Loucy (cell line): ENCODE data around the gene RBBP9.
"Not testable (repeated sequence)": the region's sequence is repeated elsewhere in the genome, so short reads cannot be mapped to it uniquely, and the experiment has no call there.

Source experiments
- H2AFZ ChIP-seq: fragments of 200-600 bp; sonication (generic); 2 replicates; pipeline ENCODE4 v1.6.0; 2016; ENCODE audit warnings: antibody characterized with exemption, mild to moderate bottlenecking, low read length, moderate library complexity
- H3F3A ChIP-seq: fragments of 200-600 bp; 2 replicates; pipeline ENCODE4 v1.6.0; 2016; ENCODE audit warnings: antibody characterized with exemption, low read depth, mild to moderate bottlenecking
- H3K27me3 ChIP-seq: fragments of 200-600 bp; sonication (generic); 2 replicates; pipeline ENCODE4 v1.6.1; 2014; ENCODE audit warnings: low read length, mild to moderate bottlenecking; ENCODE audit not compliant: insufficient read depth, poor library complexity, severe bottlenecking
- H3K36me3 ChIP-seq: fragments of 200-600 bp; sonication (generic); 2 replicates; pipeline ENCODE4 v1.6.1; 2016; ENCODE audit warnings: low read length; ENCODE audit not compliant: insufficient read depth
- H3K4me1 ChIP-seq: fragments of 200-600 bp; sonication (generic); 2 replicates; pipeline ENCODE4 v1.5.1; 2014; ENCODE audit warnings: low read length, mild to moderate bottlenecking; ENCODE audit not compliant: insufficient read depth, poor library complexity, severe bottlenecking
- H3K4me2 ChIP-seq: fragments of 200-600 bp; sonication (generic); 2 replicates; pipeline ENCODE4 v1.6.0; 2014; ENCODE audit warnings: antibody characterized with exemption, low read length, low read depth, mild to moderate bottlenecking; ENCODE audit not compliant: poor library complexity, severe bottlenecking
- H3K4me3 ChIP-seq: fragments of 200-600 bp; sonication (generic); 2 replicates; pipeline ENCODE4 v1.5.1; 2014; ENCODE audit warnings: low read length, mild to moderate bottlenecking, mixed read lengths; ENCODE audit not compliant: poor library complexity, severe bottlenecking
- H3K79me2 ChIP-seq: fragments of 200-600 bp; sonication (generic); 2 replicates; pipeline ENCODE4 v1.6.1; 2014; ENCODE audit warnings: low read length; ENCODE audit not compliant: insufficient read depth
- H3K9ac ChIP-seq: fragments of 200-600 bp; sonication (generic); 2 replicates; pipeline ENCODE4 v1.6.0; 2014; ENCODE audit warnings: mild to moderate bottlenecking, low read depth, low read length, moderate library complexity; ENCODE audit not compliant: poor library complexity, severe bottlenecking
- H3K9me2 ChIP-seq: fragments of 200-600 bp; sonication (generic); replicated peaks from 2 replicates; pipeline ENCODE4 v1.6.1; 2016; ENCODE audit warnings: low read depth, low read length, mixed read lengths
- H3K9me3 ChIP-seq: fragments of 200-600 bp; sonication (generic); 2 replicates; pipeline ENCODE4 v1.6.1; 2014; ENCODE audit warnings: mild to moderate bottlenecking, antibody characterized with exemption, low read length, low read depth; ENCODE audit not compliant: insufficient read depth
- H4K20me1 ChIP-seq: fragments of 200-600 bp; sonication (generic); 2 replicates; pipeline ENCODE4 v1.6.0; 2014; ENCODE audit warnings: antibody characterized with exemption, low read length, mild to moderate bottlenecking; ENCODE audit not compliant: insufficient read depth, poor library complexity, severe bottlenecking
- CTCF ChIP-seq: fragments of 200-600 bp; sonication (generic); conservative IDR thresholded peaks from 2 replicates; pipeline ENCODE4 v1.5.1; 2014; ENCODE audit warnings: mild to moderate bottlenecking, antibody characterized with exemption, low read length
- EZH2phosphoT487 ChIP-seq: fragments of 200-600 bp; IDR thresholded peaks from 2 replicates; pipeline ENCODE4 v1.6.1; 2018; ENCODE audit warnings: antibody characterized with exemption, mild to moderate bottlenecking, moderate library complexity, borderline replicate concordance

RBBP9 gene

GRCh38 chr20:18527836-18528235 is 30.8 kb upstream of the RBBP9 start:
- Histone ChIP-seq H3K9me2 (no peaks in the 10 kb centered on the region), H3K27me3 (no peaks in the 10 kb centered on the region), H4K20me1 (no peaks in the 10 kb centered on the region), H3K4me3 (no peak overlapping the region), H3K79me2 (no peaks in the 10 kb centered on the region), H3K4me2 (no peak overlapping the region), H3K9ac (no peak overlapping the region), H3K4me1 (no peaks in the 10 kb centered on the region), H2AFZ (no peak overlapping the region), H3K36me3 (peaks cover 82% of the 10 kb centered on the region), H3F3A (no peaks in the 10 kb centered on the region), H3K9me3 (no peaks in the 10 kb centered on the region)
- TF ChIP-seq EZH2phosphoT487 (no peak), CTCF (no peak)

- TF ChIP-seq EZH2phosphoT487 (no peak), CTCF (no peak)
- H2AFZ ChIP-seq, result no peak overlapping the region
- H3K4me3 ChIP-seq, result no peak overlapping the region
- H3K4me2 ChIP-seq, result no peak overlapping the region
- no peaks in the 10 kb centered on the region for H3K9me2 ChIP-seq
- H4K20me1 ChIP-seq, result no peaks in the 10 kb centered on the region
- H3K79me2 ChIP-seq, result no peaks in the 10 kb centered on the region
- H3K9ac ChIP-seq, result no peak overlapping the region
- no peaks in the 10 kb centered on the region for H3F3A ChIP-seq
- peaks cover 78% of the 10 kb centered on the region for H3K36me3 ChIP-seq
- H3K27me3 ChIP-seq, result no peaks in the 10 kb centered on the region
- no peaks in the 10 kb centered on the region for H3K9me3 ChIP-seq
- no peaks in the 10 kb centered on the region for H3K4me1 ChIP-seq
Measured at GRCh38 chr20:18527339-18527738, 30.3 kb upstream of the RBBP9 start.

GRCh38 chr20:18526761-18527160 is 29.7 kb upstream of the RBBP9 start:
- H3K9ac ChIP-seq, H3K9me2 ChIP-seq, H3K79me2 ChIP-seq, H3K4me1 ChIP-seq, H3F3A ChIP-seq, H3K27me3 ChIP-seq, H3K9me3 ChIP-seq, H4K20me1 ChIP-seq, H2AFZ ChIP-seq, H3K4me2 ChIP-seq, H3K4me3 ChIP-seq: not testable (repeated sequence)
- peaks cover 72% of the 10 kb centered on the region for H3K36me3 ChIP-seq

- H2AFZ ChIP-seq, result no peak overlapping the region
- no peak overlapping the region for H3K4me2 ChIP-seq
- H3K9me3 ChIP-seq, result no peaks in the 10 kb centered on the region
- TF ChIP-seq CTCF (no peak), EZH2phosphoT487 (no peak)
- H3K9ac ChIP-seq, result no peak overlapping the region
- no peaks in the 10 kb centered on the region for H3K9me2 ChIP-seq
- H4K20me1 ChIP-seq, result no peaks in the 10 kb centered on the region
- no peaks in the 10 kb centered on the region for H3K4me1 ChIP-seq
- H3K36me3 ChIP-seq, result peaks cover 55% of the 10 kb centered on the region
- no peaks in the 10 kb centered on the region for H3K79me2 ChIP-seq
- no peaks in the 10 kb centered on the region for H3K27me3 ChIP-seq
- no peaks in the 10 kb centered on the region for H3F3A ChIP-seq
- no peak overlapping the region for H3K4me3 ChIP-seq
Measured at GRCh38 chr20:18524646-18525045, 27.6 kb upstream of the RBBP9 start.
